ENCODE data around the gene PPP6R3. TPM values are rescaled to one million over a fixed set of nuclear protein-coding genes. Genes with fewer than 3 reads are reported as not detected.

Gene PPP6R3
- total RNA-seq, 2 donors from 2014 or later = 118 to 136 TPM

DNA sequence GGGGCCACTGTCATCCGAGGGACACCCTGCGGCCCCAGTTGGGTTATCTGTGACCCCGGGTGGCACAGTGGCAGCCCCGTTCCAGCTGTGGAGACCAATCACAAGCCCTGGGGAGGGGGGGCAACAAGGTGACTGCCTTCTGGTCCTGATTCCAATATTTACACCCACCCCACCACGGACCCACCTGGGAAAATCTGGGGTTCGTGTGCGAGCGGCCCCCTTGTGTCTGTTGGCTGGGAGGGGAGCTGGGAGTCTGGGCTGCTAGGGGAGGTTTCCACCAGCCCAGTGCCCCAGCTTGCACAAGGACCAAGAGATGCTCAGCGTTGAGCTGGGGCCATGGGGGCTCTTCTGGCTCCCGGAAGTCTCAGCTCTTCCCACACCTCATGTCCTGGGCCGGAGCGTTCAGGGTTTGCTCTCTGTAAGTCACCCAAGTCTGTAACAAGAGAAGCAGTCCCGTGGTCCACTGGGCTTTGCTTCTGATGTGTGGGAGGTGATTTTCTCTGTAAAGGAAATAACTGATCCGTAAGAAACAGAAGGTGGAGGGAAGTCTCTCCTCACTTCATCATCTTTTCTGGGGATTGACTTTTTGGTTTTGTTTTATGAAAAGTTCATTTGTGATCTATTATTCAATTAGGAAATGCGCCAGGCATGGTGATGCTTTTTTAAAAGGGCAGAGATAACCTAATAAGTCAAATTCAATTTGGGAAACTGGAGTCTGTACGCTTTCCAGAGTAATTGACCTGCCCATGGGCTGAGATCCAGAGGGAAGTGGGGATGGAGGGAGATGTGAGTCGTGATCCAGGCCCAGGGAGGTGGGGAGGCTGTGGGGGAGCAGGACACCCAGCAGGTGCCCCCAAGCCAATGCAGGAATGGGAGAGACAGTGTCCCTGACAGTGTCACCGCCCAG, 201.4 kb downstream of the PPP6R3 start:
- no peaks in the 10 kb centered on the region for H3K36me3 ChIP-seq (ENCODE audit: control insufficient read depth, insufficient read depth, low read length)
- no peaks in the 10 kb centered on the region for H3K36me3 Mint-ChIP-seq (ENCODE audit: low read depth)
- no peak overlapping the region for H3K27ac Mint-ChIP-seq
- H3K27me3 Mint-ChIP-seq (ENCODE audit: insufficient read depth) = peaks cover 3% of the 10 kb centered on the region
- H3K9ac ChIP-seq (ENCODE audit: extremely low read depth, low read length, poor library complexity, severe bottlenecking) = no peak overlapping the region
- H3K9me3 ChIP-seq (ENCODE audit: control insufficient read depth, low read length) = no peaks in the 10 kb centered on the region
- no peak overlapping the region for H3K27ac ChIP-seq (ENCODE audit: low read depth, low read length)
- H3K4me1 Mint-ChIP-seq = no peaks in the 10 kb centered on the region
- no peak overlapping the region for H3K4me3 Mint-ChIP-seq
- no peak for DNase-seq
- 79 to 87% methylated on average over 9 to 18 of the region's 18 CpGs for WGBS, 2 experiments (ENCODE audit: insufficient coverage in 1 of 2, insufficient read length in 1 of 2)
- H3K27me3 ChIP-seq (ENCODE audit: control insufficient read depth, insufficient read depth, low read length, poor library complexity, severe bottlenecking) = no peaks in the 10 kb centered on the region
- no peak overlapping the region for H3K4me3 ChIP-seq (ENCODE audit: low read length)
- H3K9me3 Mint-ChIP-seq = peaks cover 9% of the 10 kb centered on the region
- no peaks in the 10 kb centered on the region for H3K4me1 ChIP-seq (ENCODE audit: control insufficient read depth, insufficient read depth, low read length)
- TF ChIP-seq, protein P1, sequence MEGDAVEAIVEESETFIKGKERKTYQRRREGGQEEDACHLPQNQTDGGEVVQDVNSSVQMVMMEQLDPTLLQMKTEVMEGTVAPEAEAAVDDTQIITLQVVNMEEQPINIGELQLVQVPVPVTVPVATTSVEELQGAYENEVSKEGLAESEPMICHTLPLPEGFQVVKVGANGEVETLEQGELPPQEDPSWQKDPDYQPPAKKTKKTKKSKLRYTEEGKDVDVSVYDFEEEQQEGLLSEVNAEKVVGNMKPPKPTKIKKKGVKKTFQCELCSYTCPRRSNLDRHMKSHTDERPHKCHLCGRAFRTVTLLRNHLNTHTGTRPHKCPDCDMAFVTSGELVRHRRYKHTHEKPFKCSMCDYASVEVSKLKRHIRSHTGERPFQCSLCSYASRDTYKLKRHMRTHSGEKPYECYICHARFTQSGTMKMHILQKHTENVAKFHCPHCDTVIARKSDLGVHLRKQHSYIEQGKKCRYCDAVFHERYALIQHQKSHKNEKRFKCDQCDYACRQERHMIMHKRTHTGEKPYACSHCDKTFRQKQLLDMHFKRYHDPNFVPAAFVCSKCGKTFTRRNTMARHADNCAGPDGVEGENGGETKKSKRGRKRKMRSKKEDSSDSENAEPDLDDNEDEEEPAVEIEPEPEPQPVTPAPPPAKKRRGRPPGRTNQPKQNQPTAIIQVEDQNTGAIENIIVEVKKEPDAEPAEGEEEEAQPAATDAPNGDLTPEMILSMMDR (conservative IDR thresholded peaks at IDR 0.05) = no peak

GRCh38 chr11:68663482-68664010, 203.0 kb downstream of the PPP6R3 start:
- H3K27me3 Mint-ChIP-seq (ENCODE audit: insufficient read depth) = peaks cover 3% of the 10 kb centered on the region
- no peaks in the 10 kb centered on the region for H3K36me3 ChIP-seq (ENCODE audit: control insufficient read depth, insufficient read depth, low read length)
- no peaks in the 10 kb centered on the region for H3K36me3 Mint-ChIP-seq (ENCODE audit: low read depth)
- H3K27ac ChIP-seq (ENCODE audit: low read depth, low read length) = no peak overlapping the region
- WGBS, 2 experiments (ENCODE audit: insufficient coverage in 1 of 2, insufficient read length in 1 of 2) = 93 to 97% methylated on average over 11 to 18 of the region's 18 CpGs
- no peaks in the 10 kb centered on the region for H3K9me3 ChIP-seq (ENCODE audit: control insufficient read depth, low read length)
- H3K27ac Mint-ChIP-seq = no peak overlapping the region
- H3K4me1 ChIP-seq (ENCODE audit: control insufficient read depth, insufficient read depth, low read length) = no peaks in the 10 kb centered on the region
- H3K9me3 Mint-ChIP-seq = peaks cover 9% of the 10 kb centered on the region
- no peak overlapping the region for H3K4me3 ChIP-seq (ENCODE audit: low read length)
- H3K4me1 Mint-ChIP-seq = no peaks in the 10 kb centered on the region
- no peak for DNase-seq
- H3K27me3 ChIP-seq (ENCODE audit: control insufficient read depth, insufficient read depth, low read length, poor library complexity, severe bottlenecking) = no peaks in the 10 kb centered on the region
- TF ChIP-seq, protein P1 (conservative IDR thresholded peaks at IDR 0.05) = no peak
- no peak overlapping the region for H3K4me3 Mint-ChIP-seq
- no peak overlapping the region for H3K9ac ChIP-seq (ENCODE audit: extremely low read depth, low read length, poor library complexity, severe bottlenecking)

- Mint-ChIP-seq H3K4me1 (no peaks in the 10 kb centered on the region), H3K36me3 (ENCODE audit: low read depth) (no peaks in the 10 kb centered on the region), H3K27me3 (ENCODE audit: insufficient read depth) (peaks cover 3% of the 10 kb centered on the region), H3K27ac (no peak overlapping the region), H3K4me3 (no peak overlapping the region), H3K9me3 (peaks cover 9% of the 10 kb centered on the region)
- Histone ChIP-seq H3K27me3 (ENCODE audit: control insufficient read depth, insufficient read depth, low read length, poor library complexity, severe bottlenecking) (no peaks in the 10 kb centered on the region), H3K9ac (ENCODE audit: extremely low read depth, low read length, poor library complexity, severe bottlenecking) (no peak overlapping the region), H3K27ac (ENCODE audit: low read depth, low read length) (no peak overlapping the region), H3K4me1 (ENCODE audit: control insufficient read depth, insufficient read depth, low read length) (no peaks in the 10 kb centered on the region), H3K36me3 (ENCODE audit: control insufficient read depth, insufficient read depth, low read length) (no peaks in the 10 kb centered on the region), H3K4me3 (ENCODE audit: low read length) (no peak overlapping the region), H3K9me3 (ENCODE audit: control insufficient read depth, low read length) (no peaks in the 10 kb centered on the region)
- TF ChIP-seq, protein P1 (conservative IDR thresholded peaks at IDR 0.05) = no peak
- DNase-seq = no peak
- WGBS, 2 experiments (ENCODE audit: insufficient coverage in 1 of 2, insufficient read length in 1 of 2) = 93 to 99% methylated on average over 7 to 9 of the region's 9 CpGs
These were observed 203.6 kb downstream of the PPP6R3 start for GRCh38 chr11:68664141-68664540.
